ENCODE data around the gene NRSN2.
"Not testable (repeated sequence)": the region's sequence is repeated elsewhere in the genome, so short reads cannot be mapped to it uniquely, and the experiment has no call there.

Gene NRSN2

DNA sequence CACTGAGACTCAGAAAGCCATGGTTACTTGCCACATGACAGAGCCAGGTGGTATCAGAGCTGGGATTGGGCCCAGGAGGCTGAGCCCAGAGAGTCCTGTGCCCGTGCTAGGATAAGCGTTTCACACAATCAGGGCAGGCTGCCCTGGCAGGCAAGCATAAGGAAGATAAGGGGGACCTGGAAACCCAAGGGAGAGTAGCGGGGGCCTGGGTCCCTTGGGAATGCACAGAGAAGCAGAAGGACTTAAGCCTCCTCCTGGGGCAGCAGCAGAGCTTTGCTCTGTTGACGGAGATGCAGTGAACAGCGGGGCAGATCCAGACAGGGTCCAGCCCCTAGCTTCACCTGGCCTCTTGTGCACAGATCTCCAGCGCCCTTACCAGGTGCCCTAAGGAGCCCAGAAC, 42.3 kb downstream of the NRSN2 start:
- no peaks in the 10 kb centered on the region for H3K27me3 ChIP-seq (ENCODE audit: insufficient read depth, insufficient read length)

GRCh38 chr20:391041-391711, 44.3 kb downstream of the NRSN2 start:
- H3K27me3 ChIP-seq (ENCODE audit: insufficient read depth, insufficient read length): no peaks in the 10 kb centered on the region
- no peak for DNase-seq (ENCODE audit: low read depth, low spot score)
- TF ChIP-seq SUZ12 (IDR thresholded peaks at IDR 0.05; ENCODE audit: extremely low read depth, insufficient read depth, insufficient read length) (no peak), YY1 (IDR thresholded peaks at IDR 0.05; ENCODE audit: insufficient read depth, insufficient read length) (no peak), ZNF274 (IDR thresholded peaks at IDR 0.05; ENCODE audit: low read depth, low read length) (no peak)
- H3K9ac ChIP-seq (ENCODE audit: insufficient read length, low read depth): no peak overlapping the region
- H3K9me3 ChIP-seq (ENCODE audit: insufficient read depth, low read length): no peaks in the 10 kb centered on the region
- H3K36me3 ChIP-seq (ENCODE audit: insufficient read depth, insufficient read length, low read length): peaks cover 17% of the 10 kb centered on the region
- no peaks in the 10 kb centered on the region for H3K4me1 ChIP-seq (ENCODE audit: insufficient read depth, insufficient read length)
- no peak overlapping the region for H3K4me3 ChIP-seq (ENCODE audit: insufficient read length, low read depth)

More for the DNA sequence above, 42.3 kb downstream of the NRSN2 start:
- Histone ChIP-seq H3K4me3 (ENCODE audit: insufficient read length, low read depth) (no peak overlapping the region), H3K9ac (ENCODE audit: insufficient read length, low read depth) (no peak overlapping the region), H3K36me3 (ENCODE audit: insufficient read depth, insufficient read length, low read length) (peaks cover 13% of the 10 kb centered on the region), H3K9me3 (ENCODE audit: insufficient read depth, low read length) (no peaks in the 10 kb centered on the region), H3K4me1 (ENCODE audit: insufficient read depth, insufficient read length) (no peaks in the 10 kb centered on the region)
- DNase-seq (ENCODE audit: low read depth, low spot score): no peak
- no peak for TF ChIP-seq ZNF274 (IDR thresholded peaks at IDR 0.05; ENCODE audit: low read depth, low read length)
- no peak for TF ChIP-seq YY1 (IDR thresholded peaks at IDR 0.05; ENCODE audit: insufficient read depth, insufficient read length)
- TF ChIP-seq SUZ12 (IDR thresholded peaks at IDR 0.05; ENCODE audit: extremely low read depth, insufficient read depth, insufficient read length): no peak

DNA sequence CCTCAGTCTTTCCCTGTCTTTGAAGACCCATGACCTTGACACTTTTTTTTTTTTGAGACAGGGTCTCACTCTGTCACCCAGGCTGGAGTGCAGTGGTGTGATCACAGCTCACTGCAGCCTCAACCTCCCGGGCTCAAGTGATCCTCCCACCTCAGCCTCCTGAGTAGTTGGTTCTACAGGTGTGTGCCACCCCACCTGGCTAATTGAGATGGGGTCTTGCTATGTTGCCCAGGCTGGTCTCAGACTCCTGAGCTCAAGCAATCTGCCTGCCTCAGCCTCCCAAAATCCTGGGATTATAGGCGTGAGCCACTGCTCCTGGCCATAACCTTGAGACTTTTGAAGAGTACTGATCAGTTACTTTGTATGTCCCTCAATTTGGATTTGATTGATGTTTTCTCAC, 46.4 kb downstream of the NRSN2 start:
- not testable (repeated sequence) for H3K4me3 ChIP-seq (ENCODE audit: insufficient read length, low read depth); H3K4me1 ChIP-seq (ENCODE audit: insufficient read depth, insufficient read length); H3K9ac ChIP-seq (ENCODE audit: insufficient read length, low read depth); H3K9me3 ChIP-seq (ENCODE audit: insufficient read depth, low read length); DNase-seq (ENCODE audit: low read depth, low spot score); H3K27me3 ChIP-seq (ENCODE audit: insufficient read depth, insufficient read length)
- peaks cover 26% of the 10 kb centered on the region for H3K36me3 ChIP-seq (ENCODE audit: insufficient read depth, insufficient read length, low read length)

DNA sequence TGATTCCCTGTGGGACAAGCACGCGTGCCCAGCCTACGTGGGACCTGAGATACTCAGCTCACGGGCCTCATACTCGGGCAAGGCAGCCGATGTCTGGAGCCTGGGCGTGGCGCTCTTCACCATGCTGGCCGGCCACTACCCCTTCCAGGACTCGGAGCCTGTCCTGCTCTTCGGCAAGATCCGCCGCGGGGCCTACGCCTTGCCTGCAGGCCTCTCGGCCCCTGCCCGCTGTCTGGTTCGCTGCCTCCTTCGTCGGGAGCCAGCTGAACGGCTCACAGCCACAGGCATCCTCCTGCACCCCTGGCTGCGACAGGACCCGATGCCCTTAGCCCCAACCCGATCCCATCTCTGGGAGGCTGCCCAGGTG, 49.3 kb downstream of the NRSN2 start:
- no peak overlapping the region for H3K9ac ChIP-seq (ENCODE audit: insufficient read length, low read depth)
- no peak for TF ChIP-seq YY1 (IDR thresholded peaks at IDR 0.05; ENCODE audit: insufficient read depth, insufficient read length)
- no peak for TF ChIP-seq SUZ12 (IDR thresholded peaks at IDR 0.05; ENCODE audit: extremely low read depth, insufficient read depth, insufficient read length)
- no peak for TF ChIP-seq ZNF274 (IDR thresholded peaks at IDR 0.05; ENCODE audit: low read depth, low read length)
- peaks cover 15% of the 10 kb centered on the region for H3K36me3 ChIP-seq (ENCODE audit: insufficient read depth, insufficient read length, low read length)
- no peaks in the 10 kb centered on the region for H3K9me3 ChIP-seq (ENCODE audit: insufficient read depth, low read length)
- DNase-seq (ENCODE audit: low read depth, low spot score): no peak
- H3K27me3 ChIP-seq (ENCODE audit: insufficient read depth, insufficient read length): no peaks in the 10 kb centered on the region
- H3K4me3 ChIP-seq (ENCODE audit: insufficient read length, low read depth): no peak overlapping the region
- peaks cover 2% of the 10 kb centered on the region for H3K4me1 ChIP-seq (ENCODE audit: insufficient read depth, insufficient read length)

- Histone ChIP-seq H3K4me3 (ENCODE audit: insufficient read length, low read depth) (no peak overlapping the region), H3K36me3 (ENCODE audit: insufficient read depth, insufficient read length, low read length) (peaks cover 13% of the 10 kb centered on the region), H3K4me1 (ENCODE audit: insufficient read depth, insufficient read length) (peaks cover 2% of the 10 kb centered on the region), H3K9ac (ENCODE audit: insufficient read length, low read depth) (no peak overlapping the region), H3K27me3 (ENCODE audit: insufficient read depth, insufficient read length) (no peaks in the 10 kb centered on the region), H3K9me3 (ENCODE audit: insufficient read depth, low read length) (no peaks in the 10 kb centered on the region)
- TF ChIP-seq ZNF274 (IDR thresholded peaks at IDR 0.05; ENCODE audit: low read depth, low read length): no peak
- TF ChIP-seq SUZ12 (IDR thresholded peaks at IDR 0.05; ENCODE audit: extremely low read depth, insufficient read depth, insufficient read length): no peak
- TF ChIP-seq YY1 (IDR thresholded peaks at IDR 0.05; ENCODE audit: insufficient read depth, insufficient read length): no peak
- no peak for DNase-seq (ENCODE audit: low read depth, low spot score)
Measured at GRCh38 chr20:396619-397431, 49.9 kb downstream of the NRSN2 start.

GRCh38 chr20:397432-398237, 50.7 kb downstream of the NRSN2 start:
- DNase-seq (ENCODE audit: low read depth, low spot score): no peak
- no peak for TF ChIP-seq SUZ12 (IDR thresholded peaks at IDR 0.05; ENCODE audit: extremely low read depth, insufficient read depth, insufficient read length)
- TF ChIP-seq YY1 (IDR thresholded peaks at IDR 0.05; ENCODE audit: insufficient read depth, insufficient read length): no peak
- TF ChIP-seq ZNF274 (IDR thresholded peaks at IDR 0.05; ENCODE audit: low read depth, low read length): no peak
- H3K9me3 ChIP-seq (ENCODE audit: insufficient read depth, low read length): no peaks in the 10 kb centered on the region
- no peak overlapping the region for H3K9ac ChIP-seq (ENCODE audit: insufficient read length, low read depth)
- no peak overlapping the region for H3K4me3 ChIP-seq (ENCODE audit: insufficient read length, low read depth)
- peaks cover 2% of the 10 kb centered on the region for H3K4me1 ChIP-seq (ENCODE audit: insufficient read depth, insufficient read length)
- H3K27me3 ChIP-seq (ENCODE audit: insufficient read depth, insufficient read length): no peaks in the 10 kb centered on the region
- peaks cover 13% of the 10 kb centered on the region for H3K36me3 ChIP-seq (ENCODE audit: insufficient read depth, insufficient read length, low read length)

DNA sequence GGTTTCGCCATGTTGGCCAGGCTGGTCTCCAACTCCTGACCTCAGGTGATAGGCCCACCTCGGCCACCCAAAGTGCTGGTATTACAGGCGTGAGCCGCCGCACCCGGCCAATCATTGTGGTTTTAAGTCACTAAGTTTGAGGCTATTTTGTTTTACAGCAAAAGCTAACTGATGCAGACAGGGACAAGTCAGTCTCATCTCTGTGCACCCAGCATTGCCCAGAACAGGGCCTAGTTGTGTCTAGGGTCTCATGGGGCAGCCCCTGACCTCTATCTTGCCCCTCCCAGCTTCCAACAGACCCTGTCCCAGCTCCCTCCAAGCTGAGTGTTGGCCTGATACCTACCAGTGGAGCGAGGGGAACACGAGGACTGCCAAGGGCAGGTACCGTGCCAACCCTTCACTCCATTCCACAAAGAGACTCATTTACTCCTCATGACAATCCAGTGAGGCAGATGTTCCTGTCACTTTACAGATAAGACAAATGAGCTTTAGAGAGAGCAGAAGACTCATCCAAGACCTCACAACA, 52.3 kb downstream of the NRSN2 start:
- no peak overlapping the region for H3K4me3 ChIP-seq (ENCODE audit: insufficient read length, low read depth)
- peaks cover 13% of the 10 kb centered on the region for H3K36me3 ChIP-seq (ENCODE audit: insufficient read depth, insufficient read length, low read length)
- no peak overlapping the region for H3K9ac ChIP-seq (ENCODE audit: insufficient read length, low read depth)
- H3K27me3 ChIP-seq (ENCODE audit: insufficient read depth, insufficient read length): no peaks in the 10 kb centered on the region
- no peak for DNase-seq (ENCODE audit: low read depth, low spot score)
- peaks cover 2% of the 10 kb centered on the region for H3K4me1 ChIP-seq (ENCODE audit: insufficient read depth, insufficient read length)
- H3K9me3 ChIP-seq (ENCODE audit: insufficient read depth, low read length): no peaks in the 10 kb centered on the region
- TF ChIP-seq YY1 (IDR thresholded peaks at IDR 0.05; ENCODE audit: insufficient read depth, insufficient read length): no peak
- no peak for TF ChIP-seq ZNF274 (IDR thresholded peaks at IDR 0.05; ENCODE audit: low read depth, low read length)
- no peak for TF ChIP-seq SUZ12 (IDR thresholded peaks at IDR 0.05; ENCODE audit: extremely low read depth, insufficient read depth, insufficient read length)

Data from NT2/D1 (cell line).